AG20443 (cell line): ENCODE measurements around the gene DIRAS1.
"Not testable (repeated sequence)": the region's sequence is repeated elsewhere in the genome, so short reads cannot be mapped to it uniquely, and the experiment has no call there.

Source experiments
- DNase-seq: peaks from one replicate; pipeline ENCODE4 v3.0.0; 2012; ENCODE audit warnings: low spot score, mixed read lengths

Gene DIRAS1

GRCh38 chr19:2676823-2677222, 44.3 kb downstream of the DIRAS1 start:
- DNase-seq, result no peak

GRCh38 chr19:2675892-2676291, 45.3 kb downstream of the DIRAS1 start:
- no peak for DNase-seq

GRCh38 chr19:2670217-2670616, 51.0 kb downstream of the DIRAS1 start:
- DNase-seq, result no peak

- DNase-seq, result no peak
Measured at GRCh38 chr19:2668175-2668763, 52.9 kb downstream of the DIRAS1 start.

DNA sequence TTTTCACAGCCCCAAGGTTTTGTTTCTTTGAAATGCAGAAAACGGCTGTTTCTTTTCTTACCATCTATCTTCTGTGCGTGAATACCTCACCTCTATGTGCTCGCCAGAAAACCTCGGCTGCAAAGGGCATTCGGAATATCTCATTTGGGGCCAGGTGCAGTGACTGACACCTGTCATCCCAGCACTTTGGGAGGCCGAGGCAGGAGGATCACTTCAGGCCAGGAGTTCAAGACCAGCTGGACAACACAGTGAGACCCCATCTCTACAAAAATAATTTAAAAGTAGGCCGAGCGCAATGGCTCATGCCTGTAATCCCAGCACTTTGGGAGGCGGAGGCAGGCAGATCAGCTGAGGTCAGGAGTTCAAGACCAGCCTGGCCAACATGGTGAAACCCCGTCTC, 53.8 kb downstream of the DIRAS1 start:
- not testable (repeated sequence) for DNase-seq

DNA sequence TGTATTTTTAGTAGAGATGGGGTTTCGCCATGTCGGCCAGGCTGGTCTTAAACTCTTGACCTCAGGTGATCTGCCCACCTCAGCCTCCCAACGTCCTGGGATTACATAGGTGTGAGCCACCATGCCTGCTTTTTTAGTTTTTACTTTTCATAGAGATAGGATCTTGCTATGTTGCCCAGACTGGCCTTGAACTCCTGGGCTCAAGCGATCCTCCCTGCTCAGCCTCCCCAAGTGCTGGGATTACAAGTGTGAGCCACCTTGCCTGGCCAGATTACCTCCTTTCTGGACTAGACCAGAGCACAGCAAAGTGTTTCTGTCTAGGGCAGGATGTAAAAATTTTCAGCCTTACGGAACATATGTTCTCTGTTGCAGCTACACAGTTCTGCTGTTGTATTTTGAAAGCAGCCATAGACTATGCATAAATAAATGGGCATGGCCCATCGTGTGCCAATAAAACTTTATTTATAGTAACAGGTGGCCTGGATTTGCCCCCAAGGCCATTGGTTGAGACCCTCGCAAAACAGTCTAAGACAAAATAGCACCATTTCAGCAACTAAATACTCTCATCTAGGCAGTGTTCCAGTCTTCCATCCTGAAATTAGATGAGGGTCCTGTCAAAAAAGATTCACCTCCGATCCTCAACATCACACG, 54.7 kb downstream of the DIRAS1 start:
- DNase-seq, result no peak

DNA sequence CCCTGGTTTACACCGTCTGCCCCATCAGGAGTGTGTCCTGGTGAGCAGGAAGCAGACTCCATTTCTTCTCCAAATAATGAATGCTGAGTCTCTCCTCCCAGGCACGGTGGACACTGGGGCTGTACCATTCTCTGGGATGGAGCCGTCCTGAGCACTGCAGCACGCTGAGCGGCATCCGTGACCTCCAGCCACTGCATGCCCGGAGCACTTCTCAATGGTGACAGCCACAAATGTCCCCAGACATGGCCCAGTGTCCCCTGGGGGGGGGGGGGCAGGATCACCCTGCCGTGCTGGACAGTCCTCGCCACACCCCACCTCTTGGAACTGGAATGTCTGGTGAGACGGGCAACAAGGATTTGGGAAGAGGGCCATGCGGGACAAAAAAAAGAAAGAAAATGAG, 56.1 kb downstream of the DIRAS1 start:
- DNase-seq, result no peak
